Calu3 (cell line): ENCODE data around the gene FAM210A. TPM values are rescaled to one million over a fixed set of nuclear protein-coding genes. Genes with fewer than 3 reads are reported as not detected.

Experiments
- BruUV-seq: library from RNA; stranded (reverse); fragments of 400-500 nt; replicated peaks from 2 replicates; lab custom pipeline; 2021; lab: Mats Ljungman, UMichigan
- CTCF ChIA-PET: fragments of 300-600 bp; sonication (Branson Sonifier 250); formaldehyde crosslinking; loops from one replicate; lab custom pipeline; 2022; ENCODE audit warnings: antibody characterized with exemption; lab: Charles Lee
- DNase-seq: peaks from one replicate; pipeline ENCODE4 v3.0.0; 2022
- H3K27ac Mint-ChIP-seq: one replicate; pipeline ENCODE4 v1.8.0; 2022; ENCODE audit warnings: mixed read lengths; ENCODE audit not compliant: unreplicated experiment
- H3K27me3 Mint-ChIP-seq: one replicate; pipeline ENCODE4 v1.8.0; 2022; ENCODE audit warnings: mixed read lengths; ENCODE audit not compliant: unreplicated experiment
- H3K36me3 Mint-ChIP-seq: one replicate; pipeline ENCODE4 v1.8.0; 2022; ENCODE audit warnings: mild to moderate bottlenecking, moderate library complexity, mixed read lengths; ENCODE audit not compliant: insufficient read depth, unreplicated experiment
- H3K4me1 Mint-ChIP-seq: one replicate; pipeline ENCODE4 v1.8.0; 2022; ENCODE audit warnings: mild to moderate bottlenecking, low read depth, mixed read lengths; ENCODE audit not compliant: unreplicated experiment
- H3K4me3 Mint-ChIP-seq: one replicate; pipeline ENCODE4 v1.8.0; 2022; ENCODE audit warnings: mild to moderate bottlenecking, low read depth, moderate library complexity, mixed read lengths; ENCODE audit not compliant: unreplicated experiment
- H3K9me3 Mint-ChIP-seq: one replicate; pipeline ENCODE4 v1.8.0; 2022; ENCODE audit warnings: low read depth, mixed read lengths; ENCODE audit not compliant: unreplicated experiment
- CTCF ChIP-seq: fragments of 200-600 bp; IDR thresholded peaks from one replicate; pipeline ENCODE4 v1.8.0; 2022; ENCODE audit warnings: antibody characterized with exemption; ENCODE audit not compliant: unreplicated experiment
- intact Hi-C: fragments of 100-400 bp; cut with micrococcal nuclease; formaldehyde crosslinking; loops from one replicate; pipeline ENCODE4 v1.10.0; 2022; ENCODE audit not compliant: unreplicated experiment
- total RNA-seq: library from RNA; stranded (reverse); gene quantifications from 2 replicates; pipeline ENCODE4 v1.2.3, GENCODE V29; 2022

Gene FAM210A
- total RNA-seq, 1 experiment from 2014 or later = 20.8 TPM

DNA sequence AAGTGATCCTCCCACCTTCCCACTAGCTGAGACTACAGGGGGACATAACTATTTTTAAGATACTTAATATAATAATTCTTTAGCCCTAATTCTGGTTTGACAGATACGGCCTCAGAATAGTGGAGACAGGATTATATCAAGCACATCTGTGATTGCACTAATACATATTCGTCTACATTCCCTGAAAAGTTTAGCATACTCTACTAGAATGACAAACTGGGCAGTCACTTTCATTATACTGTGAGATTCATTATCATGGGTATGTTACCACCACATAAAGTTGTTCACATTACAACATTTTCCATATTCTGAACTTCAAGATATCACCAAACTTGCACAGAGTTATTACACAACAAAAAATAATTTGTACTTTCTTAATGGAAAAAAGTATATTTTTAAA, 11.0 kb downstream of the FAM210A start:
- Mint-ChIP-seq H3K36me3 (peaks cover 12% of the 10 kb centered on the region), H3K4me3 (no peak overlapping the region), H3K27ac (no peak overlapping the region), H3K27me3 (no peaks in the 10 kb centered on the region), H3K9me3 (peaks cover 8% of the 10 kb centered on the region), H3K4me1 (peaks cover 51% of the 10 kb centered on the region)
- intact Hi-C loops = loop anchor here (10.0 kb wide), 1 partner anchor 161 kb away; no protein-coding TSS in a partner anchor
- no peak for TF ChIP-seq CTCF
- no peak for DNase-seq
- BruUV-seq = no TSS peak
- CTCF ChIA-PET = no interaction called here

GRCh38 chr18:13713455-13714055, 12.8 kb downstream of the FAM210A start:
- CTCF ChIA-PET = interaction anchor here (0.6 kb wide), 1 partner anchor 8 kb away, joined by 4 read pairs; no protein-coding TSS in a partner anchor
- Mint-ChIP-seq H3K4me3 (no peak overlapping the region), H3K4me1 (peaks cover 48% of the 10 kb centered on the region), H3K27ac (peak overlapping the region; percentile 26), H3K27me3 (no peaks in the 10 kb centered on the region), H3K36me3 (peaks cover 22% of the 10 kb centered on the region), H3K9me3 (peaks cover 13% of the 10 kb centered on the region)
- TF ChIP-seq CTCF = no peak
- DNase-seq = no peak
- intact Hi-C loops = loop anchor here (5.0 to 10.0 kb wide), 2 partner anchors 41 to 159 kb away; no protein-coding TSS in a partner anchor
- BruUV-seq = no TSS peak

DNA sequence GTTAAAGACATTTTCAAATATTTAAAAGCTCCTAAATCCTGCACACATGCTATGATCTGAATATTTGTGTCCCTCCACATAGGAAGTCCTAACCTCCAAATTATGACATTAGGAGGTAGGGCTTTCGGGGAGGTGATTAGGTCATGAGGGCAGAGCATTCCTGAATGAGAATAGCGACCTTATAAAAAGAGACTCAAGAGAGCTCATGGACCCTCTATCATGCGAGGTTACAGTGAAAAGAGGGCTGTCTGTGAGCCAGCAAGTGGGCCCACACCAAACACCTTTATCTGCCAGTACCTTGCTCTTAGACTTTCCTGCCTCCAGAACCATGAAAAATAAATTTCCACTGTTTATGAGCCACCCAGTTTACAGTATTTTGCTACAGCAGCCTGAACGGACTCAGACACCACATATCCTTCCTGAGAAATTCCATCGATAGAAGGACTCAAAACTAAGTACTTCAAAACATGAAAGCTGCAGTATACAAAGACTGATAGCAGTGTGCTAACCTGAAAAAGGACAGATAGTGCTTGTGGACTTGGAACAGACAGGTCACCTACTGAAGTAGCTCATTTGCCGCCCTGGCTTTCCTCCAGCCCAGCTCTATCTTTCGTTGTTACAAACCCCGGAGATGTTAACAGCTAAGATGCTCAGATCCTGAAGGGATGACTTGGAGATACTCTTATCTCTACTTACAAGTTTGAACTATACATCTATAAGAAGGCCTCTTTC, 13.8 kb downstream of the FAM210A start:
- TF ChIP-seq CTCF = no peak
- H3K36me3 Mint-ChIP-seq = peaks cover 22% of the 10 kb centered on the region
- no peaks in the 10 kb centered on the region for H3K27me3 Mint-ChIP-seq
- no TSS peak for BruUV-seq
- H3K27ac Mint-ChIP-seq = peak overlapping the region; percentile 42
- H3K9me3 Mint-ChIP-seq = peaks cover 16% of the 10 kb centered on the region
- no peak overlapping the region for H3K4me3 Mint-ChIP-seq
- DNase-seq = no peak
- CTCF ChIA-PET = interaction anchor here (0.5 to 1.3 kb wide), 4 partner anchors 10 to 1271 kb away, joined by 3 to 5 read pairs (median 4); partner anchors contain the start of genes FAM210A and RNMT
- peaks cover 48% of the 10 kb centered on the region for H3K4me1 Mint-ChIP-seq
- intact Hi-C loops = loop anchor here (5.0 to 10.0 kb wide), 2 partner anchors 40 to 158 kb away; no protein-coding TSS in a partner anchor

- Mint-ChIP-seq H3K4me1 (peaks cover 48% of the 10 kb centered on the region), H3K27me3 (no peaks in the 10 kb centered on the region), H3K9me3 (peaks cover 17% of the 10 kb centered on the region), H3K4me3 (peak overlapping the region; percentile 36), H3K27ac (peak overlapping the region; percentile 93), H3K36me3 (peaks cover 22% of the 10 kb centered on the region)
- BruUV-seq = no TSS peak
- intact Hi-C loops = loop anchor here (2.0 to 10.0 kb wide), 3 partner anchors 16 to 156 kb away; partner anchors contain the start of genes FAM210A and RNMT
- TF ChIP-seq CTCF = no peak
- CTCF ChIA-PET = no interaction called here
- peak; percentile 75 for DNase-seq
Observed at GRCh38 chr18:13710414-13710831, 15.9 kb downstream of the FAM210A start.
